Measurements from ENCODE around the gene MT1E. TPM values are rescaled to one million over a fixed set of nuclear protein-coding genes. Genes with fewer than 3 reads are reported as not detected.

MT1E gene
- total and polyA plus RNA-seq, 2 donors (not counting 1 experiment from before 2014, with no cell fraction given): 3.1 TPM; not detected in 1

- Mint-ChIP-seq H3K4me3 (no peak overlapping the region), H3K27ac (no peak overlapping the region), H3K4me1 (peaks cover 7% of the 10 kb centered on the region), H3K27me3 (peaks cover 40% of the 10 kb centered on the region), H3K9me3 (ENCODE audit: insufficient read depth) (no peaks in the 10 kb centered on the region)
- ATAC-seq (ENCODE audit: low read depth) (no peak), DNase-seq (no peak)
- CTCF ChIA-PET: interaction anchor here (1.2 to 1.5 kb wide), 2 partner anchors 9 to 111 kb away, joined by 4 to 7 read pairs; no protein-coding TSS in a partner anchor
- Histone ChIP-seq H3K4me2 (replicated peaks; ENCODE audit: low read depth, low read length, poor library complexity, severe bottlenecking) (no peak overlapping the region), H3K27ac (ENCODE audit: low read length in 2 of 2) (no peak overlapping the region), H2AFZ (ENCODE audit: insufficient read depth, low read depth, low read length, poor library complexity, severe bottlenecking) (no peak overlapping the region), H3K36me3 (replicated peaks in 1 of 2; ENCODE audit: control extremely low read depth in 1 of 2, control insufficient read depth in 1 of 2, extremely low read depth in 1 of 2, insufficient read depth in 2 of 2, low read length in 1 of 2) (no peaks in the 10 kb centered on the region), H4K20me1 (ENCODE audit: control insufficient read depth, insufficient read depth, low read length, poor library complexity, severe bottlenecking) (no peaks in the 10 kb centered on the region), H3K4me3 (ENCODE audit: control extremely low read depth in 1 of 5, extremely low read depth in 1 of 5, insufficient read depth in 1 of 5, low read depth in 2 of 5, low read length in 4 of 5) (no peak overlapping the region), H3K4me1 (ENCODE audit: control insufficient read depth in 2 of 2, insufficient read depth in 2 of 2, low read length in 2 of 2) (peaks cover 6 to 8% of the 10 kb centered on the region in 2 donors), H3K9ac (ENCODE audit: low read length) (no peak overlapping the region), H3K27me3 (replicated peaks in 1 of 4; ENCODE audit: control extremely low read depth in 1 of 4, control insufficient read depth in 3 of 4, insufficient read depth in 4 of 4, low read length in 3 of 4) (peaks cover 0 to 30% (median 13%) of the 10 kb centered on the region in 4 experiments), H3K9me3 (ENCODE audit: control extremely low read depth in 1 of 3, control insufficient read depth in 2 of 3, insufficient read depth in 1 of 3, low read length in 2 of 3) (peaks cover 0 to 11% (median 1%) of the 10 kb centered on the region in 3 donors), H3K79me2 (ENCODE audit: control insufficient read depth, insufficient read depth, low read length) (no peaks in the 10 kb centered on the region)
- TF ChIP-seq EZH2 (IDR thresholded peaks at IDR 0.05; ENCODE audit: borderline replicate concordance, insufficient read depth, low read depth, low read length, poor library complexity, severe bottlenecking): no peak
- no peak for TF ChIP-seq CTCF (IDR thresholded peaks at IDR 0.05)
- WGBS (ENCODE audit: insufficient coverage): 100% methylated on average over 1 of the region's 4 CpGs
- POLR2A ChIA-PET: no interaction called here
- intact Hi-C loops (cut with micrococcal nuclease): no loop called here
Observed at GRCh38 chr16:56591377-56592060, 34.1 kb upstream of the MT1E start.

GRCh38 chr16:56593573-56594291, 31.8 kb upstream of the MT1E start:
- no peaks in the 10 kb centered on the region for H3K36me3 ChIP-seq (replicated peaks in 1 of 2; ENCODE audit: control extremely low read depth in 1 of 2, control insufficient read depth in 1 of 2, extremely low read depth in 1 of 2, insufficient read depth in 2 of 2, low read length in 1 of 2)
- ChIA-PET CTCF (no interaction called here), POLR2A (no interaction called here)
- DNase-seq: no peak
- no peaks in the 10 kb centered on the region for H3K79me2 ChIP-seq (ENCODE audit: control insufficient read depth, insufficient read depth, low read length)
- WGBS (ENCODE audit: insufficient coverage): no CpG with 5 or more reads among the region's 6 CpGs
- Mint-ChIP-seq H3K4me3 (no peak overlapping the region), H3K27ac (no peak overlapping the region), H3K9me3 (ENCODE audit: insufficient read depth) (no peaks in the 10 kb centered on the region), H3K27me3 (peaks cover 35% of the 10 kb centered on the region), H3K4me1 (peaks cover 6% of the 10 kb centered on the region)
- no peak overlapping the region for H3K4me2 ChIP-seq (replicated peaks; ENCODE audit: low read depth, low read length, poor library complexity, severe bottlenecking)
- no peak overlapping the region for H2AFZ ChIP-seq (ENCODE audit: insufficient read depth, low read depth, low read length, poor library complexity, severe bottlenecking)
- H3K4me1 ChIP-seq (ENCODE audit: control insufficient read depth in 2 of 2, insufficient read depth in 2 of 2, low read length in 2 of 2): peaks cover 6 to 8% of the 10 kb centered on the region in 2 donors
- no peak overlapping the region for H3K27ac ChIP-seq (ENCODE audit: low read length in 2 of 2)
- no peaks in the 10 kb centered on the region for H4K20me1 ChIP-seq (ENCODE audit: control insufficient read depth, insufficient read depth, low read length, poor library complexity, severe bottlenecking)
- intact Hi-C loops (cut with micrococcal nuclease): no loop called here
- no peak overlapping the region for H3K4me3 ChIP-seq (ENCODE audit: control extremely low read depth in 1 of 5, extremely low read depth in 1 of 5, insufficient read depth in 1 of 5, low read depth in 2 of 5, low read length in 4 of 5)
- peaks cover 0 to 22% (median 10%) of the 10 kb centered on the region in 4 experiments for H3K27me3 ChIP-seq (replicated peaks in 1 of 4; ENCODE audit: control extremely low read depth in 1 of 4, control insufficient read depth in 3 of 4, insufficient read depth in 4 of 4, low read length in 3 of 4)
- peaks cover 0 to 11% (median 1%) of the 10 kb centered on the region in 3 donors for H3K9me3 ChIP-seq (ENCODE audit: control extremely low read depth in 1 of 3, control insufficient read depth in 2 of 3, insufficient read depth in 1 of 3, low read length in 2 of 3)
- no peak overlapping the region for H3K9ac ChIP-seq (ENCODE audit: low read length)
- TF ChIP-seq CTCF (IDR thresholded peaks at IDR 0.05) (no peak), EZH2 (IDR thresholded peaks at IDR 0.05; ENCODE audit: borderline replicate concordance, insufficient read depth, low read depth, low read length, poor library complexity, severe bottlenecking) (no peak)
- ATAC-seq (ENCODE audit: low read depth): no peak
